ENCODE measurements around the gene GPC3. TPM values are rescaled to one million over a fixed set of nuclear protein-coding genes. Genes with fewer than 3 reads are reported as not detected.

The GPC3 gene
- total RNA-seq, 1 experiment from 2014 or later = 0.98 TPM

GRCh38 chrX:134013092-134013497 is 27.7 kb upstream of the GPC3 start:
- ChIA-PET CTCF (interaction anchor here (1.4 kb wide), 1 partner anchor 14 kb away, joined by 5 read pairs; no protein-coding TSS in a partner anchor), POLR2A (no interaction called here), RAD21 (ENCODE audit: low non-redundant PET in 1 of 2, low total read pairs in 2 of 2, uncharacterized antibody in 2 of 2, unreplicated experiment in 2 of 2) (no interaction called here)
- TF ChIP-seq TCF7L2 (IDR thresholded peaks at IDR 0.05; ENCODE audit: borderline replicate concordance, extremely low read depth, insufficient read depth, insufficient read length) (no peak), ELF1 (IDR thresholded peaks at IDR 0.05; ENCODE audit: borderline replicate concordance, low read depth) (no peak), EZH2phosphoT487 (IDR thresholded peaks at IDR 0.05; ENCODE audit: borderline replicate concordance) (no peak), POLR2AphosphoS5 (IDR thresholded peaks at IDR 0.05; ENCODE audit: low read depth, low read length) (no peak)
- TF ChIP-seq, protein P1, sequence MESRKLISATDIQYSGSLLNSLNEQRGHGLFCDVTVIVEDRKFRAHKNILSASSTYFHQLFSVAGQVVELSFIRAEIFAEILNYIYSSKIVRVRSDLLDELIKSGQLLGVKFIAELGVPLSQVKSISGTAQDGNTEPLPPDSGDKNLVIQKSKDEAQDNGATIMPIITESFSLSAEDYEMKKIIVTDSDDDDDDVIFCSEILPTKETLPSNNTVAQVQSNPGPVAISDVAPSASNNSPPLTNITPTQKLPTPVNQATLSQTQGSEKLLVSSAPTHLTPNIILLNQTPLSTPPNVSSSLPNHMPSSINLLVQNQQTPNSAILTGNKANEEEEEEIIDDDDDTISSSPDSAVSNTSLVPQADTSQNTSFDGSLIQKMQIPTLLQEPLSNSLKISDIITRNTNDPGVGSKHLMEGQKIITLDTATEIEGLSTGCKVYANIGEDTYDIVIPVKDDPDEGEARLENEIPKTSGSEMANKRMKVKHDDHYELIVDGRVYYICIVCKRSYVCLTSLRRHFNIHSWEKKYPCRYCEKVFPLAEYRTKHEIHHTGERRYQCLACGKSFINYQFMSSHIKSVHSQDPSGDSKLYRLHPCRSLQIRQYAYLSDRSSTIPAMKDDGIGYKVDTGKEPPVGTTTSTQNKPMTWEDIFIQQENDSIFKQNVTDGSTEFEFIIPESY (IDR thresholded peaks at IDR 0.05; ENCODE audit: extremely low read depth, insufficient replicate concordance, low read length) = no peak
- H2AFZ ChIP-seq (ENCODE audit: low read depth, low read length, poor library complexity, severe bottlenecking) = no peak overlapping the region
- no peak overlapping the region for H3K4me3 ChIP-seq (replicated peaks in 1 of 2; ENCODE audit: low read depth in 1 of 2, low read length in 2 of 2)
- no peaks in the 10 kb centered on the region for H3K9me3 ChIP-seq (ENCODE audit: control insufficient read depth in 1 of 2, insufficient read depth in 1 of 2, low read depth in 1 of 2, low read length in 2 of 2)
- no peaks in the 10 kb centered on the region for H3K79me2 ChIP-seq (ENCODE audit: insufficient read depth, low read length)
- no peaks in the 10 kb centered on the region for H3K36me3 ChIP-seq (ENCODE audit: control insufficient read depth in 1 of 2, insufficient read depth in 2 of 2, low read length in 2 of 2)
- ATAC-seq (no peak), DNase-seq (ENCODE audit: low read depth, low spot score) (no peak)
- intact Hi-C loops (cut with micrococcal nuclease) = no loop called here
- H3K9me2 ChIP-seq (ENCODE audit: insufficient read depth) = no peaks in the 10 kb centered on the region
- H3K4me2 ChIP-seq (ENCODE audit: low read length) = no peak overlapping the region
- no peaks in the 10 kb centered on the region for H3K4me1 ChIP-seq (ENCODE audit: control insufficient read depth in 1 of 2, insufficient read depth in 2 of 2, low read length in 2 of 2)
- no peak overlapping the region for H3K9ac ChIP-seq (ENCODE audit: low read length)
- no TSS peak for BruUV-seq (replicated peaks)
- no peaks in the 10 kb centered on the region for H4K20me1 ChIP-seq (ENCODE audit: insufficient read depth)
- H3K27ac ChIP-seq (ENCODE audit: low read depth, low read length) = no peak overlapping the region
- H3K27me3 ChIP-seq (ENCODE audit: insufficient read depth, low read length) = no peaks in the 10 kb centered on the region

GRCh38 chrX:134010690-134011089 is 25.3 kb upstream of the GPC3 start:
- Histone ChIP-seq H3K27me3 (ENCODE audit: insufficient read depth, low read length) (no peaks in the 10 kb centered on the region), H3K9ac (ENCODE audit: low read length) (no peak overlapping the region), H3K4me1 (ENCODE audit: control insufficient read depth in 1 of 2, insufficient read depth in 2 of 2, low read length in 2 of 2) (no peaks in the 10 kb centered on the region), H3K36me3 (ENCODE audit: control insufficient read depth in 1 of 2, insufficient read depth in 2 of 2, low read length in 2 of 2) (no peaks in the 10 kb centered on the region), H4K20me1 (ENCODE audit: insufficient read depth) (no peaks in the 10 kb centered on the region), H3K4me2 (ENCODE audit: low read length) (no peak overlapping the region), H3K4me3 (replicated peaks in 1 of 2; ENCODE audit: low read depth in 1 of 2, low read length in 2 of 2) (no peak overlapping the region), H3K9me3 (ENCODE audit: control insufficient read depth in 1 of 2, insufficient read depth in 1 of 2, low read depth in 1 of 2, low read length in 2 of 2) (no peaks in the 10 kb centered on the region), H3K27ac (ENCODE audit: low read depth, low read length) (no peak overlapping the region), H2AFZ (ENCODE audit: low read depth, low read length, poor library complexity, severe bottlenecking) (no peak overlapping the region), H3K9me2 (ENCODE audit: insufficient read depth) (no peaks in the 10 kb centered on the region), H3K79me2 (ENCODE audit: insufficient read depth, low read length) (no peaks in the 10 kb centered on the region)
- intact Hi-C loops (cut with micrococcal nuclease) = no loop called here
- ATAC-seq (no peak), DNase-seq (ENCODE audit: low read depth, low spot score) (no peak)
- ChIA-PET CTCF (no interaction called here), POLR2A (no interaction called here), RAD21 (ENCODE audit: low non-redundant PET in 1 of 2, low total read pairs in 2 of 2, uncharacterized antibody in 2 of 2, unreplicated experiment in 2 of 2) (no interaction called here)
- no TSS peak for BruUV-seq (replicated peaks)
- TF ChIP-seq EGR1 (IDR thresholded peaks at IDR 0.05; ENCODE audit: low read depth) (no peak), ZNF274 (IDR thresholded peaks at IDR 0.05; ENCODE audit: low read depth, low read length) (no peak), CBX3 (IDR thresholded peaks at IDR 0.05; ENCODE audit: low read depth) (no peak), EZH2phosphoT487 (IDR thresholded peaks at IDR 0.05; ENCODE audit: borderline replicate concordance) (no peak), ELF1 (IDR thresholded peaks at IDR 0.05; ENCODE audit: borderline replicate concordance, low read depth) (no peak), SP1 (IDR thresholded peaks at IDR 0.05; ENCODE audit: low read depth) (no peak), TCF7L2 (IDR thresholded peaks at IDR 0.05; ENCODE audit: borderline replicate concordance, extremely low read depth, insufficient read depth, insufficient read length) (no peak), ZFX (IDR thresholded peaks at IDR 0.05) (no peak), FOSL1 (IDR thresholded peaks at IDR 0.05; ENCODE audit: low read depth) (no peak), JUND (IDR thresholded peaks at IDR 0.05) (no peak)
- TF ChIP-seq, protein P2, sequence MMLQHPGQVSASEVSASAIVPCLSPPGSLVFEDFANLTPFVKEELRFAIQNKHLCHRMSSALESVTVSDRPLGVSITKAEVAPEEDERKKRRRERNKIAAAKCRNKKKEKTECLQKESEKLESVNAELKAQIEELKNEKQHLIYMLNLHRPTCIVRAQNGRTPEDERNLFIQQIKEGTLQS (IDR thresholded peaks at IDR 0.05) = no peak
- TF ChIP-seq, protein P3, sequence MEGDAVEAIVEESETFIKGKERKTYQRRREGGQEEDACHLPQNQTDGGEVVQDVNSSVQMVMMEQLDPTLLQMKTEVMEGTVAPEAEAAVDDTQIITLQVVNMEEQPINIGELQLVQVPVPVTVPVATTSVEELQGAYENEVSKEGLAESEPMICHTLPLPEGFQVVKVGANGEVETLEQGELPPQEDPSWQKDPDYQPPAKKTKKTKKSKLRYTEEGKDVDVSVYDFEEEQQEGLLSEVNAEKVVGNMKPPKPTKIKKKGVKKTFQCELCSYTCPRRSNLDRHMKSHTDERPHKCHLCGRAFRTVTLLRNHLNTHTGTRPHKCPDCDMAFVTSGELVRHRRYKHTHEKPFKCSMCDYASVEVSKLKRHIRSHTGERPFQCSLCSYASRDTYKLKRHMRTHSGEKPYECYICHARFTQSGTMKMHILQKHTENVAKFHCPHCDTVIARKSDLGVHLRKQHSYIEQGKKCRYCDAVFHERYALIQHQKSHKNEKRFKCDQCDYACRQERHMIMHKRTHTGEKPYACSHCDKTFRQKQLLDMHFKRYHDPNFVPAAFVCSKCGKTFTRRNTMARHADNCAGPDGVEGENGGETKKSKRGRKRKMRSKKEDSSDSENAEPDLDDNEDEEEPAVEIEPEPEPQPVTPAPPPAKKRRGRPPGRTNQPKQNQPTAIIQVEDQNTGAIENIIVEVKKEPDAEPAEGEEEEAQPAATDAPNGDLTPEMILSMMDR (IDR thresholded peaks at IDR 0.05 in 2 of 3, conservative IDR thresholded peaks at IDR 0.05 in 1 of 3; ENCODE audit: borderline replicate concordance in 1 of 3, insufficient read depth in 1 of 3, low read depth in 2 of 3, low read length in 2 of 3) = no peak
- TF ChIP-seq, protein P4, sequence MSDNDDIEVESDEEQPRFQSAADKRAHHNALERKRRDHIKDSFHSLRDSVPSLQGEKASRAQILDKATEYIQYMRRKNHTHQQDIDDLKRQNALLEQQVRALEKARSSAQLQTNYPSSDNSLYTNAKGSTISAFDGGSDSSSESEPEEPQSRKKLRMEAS (IDR thresholded peaks at IDR 0.05) = no peak
